ENCODE measurements around the gene SGK2. TPM values are rescaled to one million over a fixed set of nuclear protein-coding genes. Genes with fewer than 3 reads are reported as not detected.

Gene SGK2
- polyA plus RNA-seq, 2 of the 4 experiments (the other 2 are of a cell fraction): 9.4 to 12.2 TPM

- ChIA-PET POLR2A (interaction anchor here (0.8 to 1.3 kb wide), 3 partner anchors 102 to 487 kb away, joined by 3 to 6 read pairs (median 3); partner anchors contain the start of gene SRSF6), CTCF (interaction anchor here (0.8 to 14.0 kb wide), 4 partner anchors 10 to 124 kb away, joined by 3 to 109 read pairs (median 4); no protein-coding TSS in a partner anchor)
- TF ChIP-seq, protein P1, sequence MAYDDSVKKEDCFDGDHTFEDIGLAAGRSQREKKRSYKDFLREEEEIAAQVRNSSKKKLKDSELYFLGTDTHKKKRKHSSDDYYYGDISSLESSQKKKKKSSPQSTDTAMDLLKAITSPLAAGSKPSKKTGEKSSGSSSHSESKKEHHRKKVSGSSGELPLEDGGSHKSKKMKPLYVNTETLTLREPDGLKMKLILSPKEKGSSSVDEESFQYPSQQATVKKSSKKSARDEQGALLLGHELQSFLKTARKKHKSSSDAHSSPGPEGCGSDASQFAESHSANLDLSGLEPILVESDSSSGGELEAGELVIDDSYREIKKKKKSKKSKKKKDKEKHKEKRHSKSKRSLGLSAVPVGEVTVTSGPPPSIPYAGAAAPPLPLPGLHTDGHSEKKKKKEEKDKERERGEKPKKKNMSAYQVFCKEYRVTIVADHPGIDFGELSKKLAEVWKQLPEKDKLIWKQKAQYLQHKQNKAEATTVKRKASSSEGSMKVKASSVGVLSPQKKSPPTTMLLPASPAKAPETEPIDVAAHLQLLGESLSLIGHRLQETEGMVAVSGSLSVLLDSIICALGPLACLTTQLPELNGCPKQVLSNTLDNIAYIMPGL (CRISPR knock-in tag; IDR thresholded peaks at IDR 0.05; ENCODE audit: borderline replicate concordance): no peak
- TF ChIP-seq, protein P2, sequence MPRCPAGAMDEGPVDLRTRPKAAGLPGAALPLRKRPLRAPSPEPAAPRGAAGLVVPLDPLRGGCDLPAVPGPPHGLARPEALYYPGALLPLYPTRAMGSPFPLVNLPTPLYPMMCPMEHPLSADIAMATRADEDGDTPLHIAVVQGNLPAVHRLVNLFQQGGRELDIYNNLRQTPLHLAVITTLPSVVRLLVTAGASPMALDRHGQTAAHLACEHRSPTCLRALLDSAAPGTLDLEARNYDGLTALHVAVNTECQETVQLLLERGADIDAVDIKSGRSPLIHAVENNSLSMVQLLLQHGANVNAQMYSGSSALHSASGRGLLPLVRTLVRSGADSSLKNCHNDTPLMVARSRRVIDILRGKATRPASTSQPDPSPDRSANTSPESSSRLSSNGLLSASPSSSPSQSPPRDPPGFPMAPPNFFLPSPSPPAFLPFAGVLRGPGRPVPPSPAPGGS (IDR thresholded peaks at IDR 0.05): no peak
- TF ChIP-seq HDAC2 (IDR thresholded peaks at IDR 0.05): no peak
- TF ChIP-seq CHD4 (IDR thresholded peaks at IDR 0.05; ENCODE audit: borderline replicate concordance): no peak
- TF ChIP-seq FOSB (CRISPR knock-in tag; IDR thresholded peaks at IDR 0.05): no peak
- TF ChIP-seq, protein P3, sequence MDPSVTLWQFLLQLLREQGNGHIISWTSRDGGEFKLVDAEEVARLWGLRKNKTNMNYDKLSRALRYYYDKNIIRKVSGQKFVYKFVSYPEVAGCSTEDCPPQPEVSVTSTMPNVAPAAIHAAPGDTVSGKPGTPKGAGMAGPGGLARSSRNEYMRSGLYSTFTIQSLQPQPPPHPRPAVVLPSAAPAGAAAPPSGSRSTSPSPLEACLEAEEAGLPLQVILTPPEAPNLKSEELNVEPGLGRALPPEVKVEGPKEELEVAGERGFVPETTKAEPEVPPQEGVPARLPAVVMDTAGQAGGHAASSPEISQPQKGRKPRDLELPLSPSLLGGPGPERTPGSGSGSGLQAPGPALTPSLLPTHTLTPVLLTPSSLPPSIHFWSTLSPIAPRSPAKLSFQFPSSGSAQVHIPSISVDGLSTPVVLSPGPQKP (IDR thresholded peaks at IDR 0.05; ENCODE audit: low read depth, low read length): no peak
- no peak for TF ChIP-seq FOSL2 (IDR thresholded peaks at IDR 0.05)
- TF ChIP-seq FOSL2 (CRISPR knock-in tag; IDR thresholded peaks at IDR 0.05): no peak
- TF ChIP-seq MYC (IDR thresholded peaks at IDR 0.05; ENCODE audit: borderline replicate concordance, low read length): no peak
- TF ChIP-seq JUN (IDR thresholded peaks at IDR 0.05): no peak
- TF ChIP-seq RAD21 (conservative IDR thresholded peaks at IDR 0.05 in 1 of 2, IDR thresholded peaks at IDR 0.05 in 1 of 2): no peak
- no peak for TF ChIP-seq RARB (CRISPR knock-in tag; IDR thresholded peaks at IDR 0.05)
- no peak for TF ChIP-seq EHMT2 (IDR thresholded peaks at IDR 0.05; ENCODE audit: low read depth)
- TF ChIP-seq EHF (CRISPR knock-in tag; IDR thresholded peaks at IDR 0.05): no peak
- TF ChIP-seq REST (IDR thresholded peaks at IDR 0.05): no peak
- 35% methylated on average over 9 of the region's 9 CpGs for WGBS (ENCODE audit: missing lambda C conversion rate)
- H3K4me3 ChIP-seq: peak overlapping the region; percentile 71
- peak; percentile 33 to 38; a peak in 5 of 6 replicates for ATAC-seq
- H3K4me1 ChIP-seq: peaks cover 18% of the 10 kb centered on the region; the same call in 2 of the 3 replicates
- H3K9me3 ChIP-seq: no peaks in the 10 kb centered on the region
- peak overlapping the region; percentile 79 for H3K4me2 ChIP-seq
- FAIRE-seq: no peak
- DNase-seq (ENCODE audit: low read depth in 1 of 2, low spot score in 1 of 2): peak in 1 of 2 experiments; percentile 10
- peak overlapping the region; percentile 82 to 86 for H3K27ac ChIP-seq
Observed at GRCh38 chr20:43590036-43590391, 31.2 kb downstream of the SGK2 start.
